Glutamatergic neuron (in vitro differentiated cells): ENCODE results near the gene LSMEM2. TPM values are rescaled to one million over a fixed set of nuclear protein-coding genes. Genes with fewer than 3 reads are reported as not detected.

Experiments
- DNase-seq: peaks from one replicate; pipeline ENCODE4 v3.0.0; 2022
- H3K27ac Mint-ChIP-seq: one replicate; pipeline ENCODE4 v1.8.0; 2020; ENCODE audit warnings: mild to moderate bottlenecking, mixed read lengths, inconsistent platforms; ENCODE audit not compliant: unreplicated experiment
- H3K27me3 Mint-ChIP-seq: one replicate; pipeline ENCODE4 v1.8.0; 2020; ENCODE audit warnings: mild to moderate bottlenecking, moderate library complexity, mixed read lengths, inconsistent platforms; ENCODE audit not compliant: unreplicated experiment
- H3K36me3 Mint-ChIP-seq: one replicate; pipeline ENCODE4 v1.8.0; 2020; ENCODE audit warnings: mild to moderate bottlenecking, mixed read lengths, inconsistent platforms; ENCODE audit not compliant: unreplicated experiment
- H3K4me1 Mint-ChIP-seq: one replicate; pipeline ENCODE4 v1.8.0; 2020; ENCODE audit warnings: mild to moderate bottlenecking, low read depth, mixed read lengths, inconsistent platforms; ENCODE audit not compliant: unreplicated experiment
- H3K4me3 Mint-ChIP-seq: one replicate; pipeline ENCODE4 v1.8.0; 2020; ENCODE audit warnings: mild to moderate bottlenecking, mixed read lengths, inconsistent platforms; ENCODE audit not compliant: unreplicated experiment
- H3K9me3 Mint-ChIP-seq: one replicate; pipeline ENCODE4 v1.8.0; 2020; ENCODE audit warnings: mild to moderate bottlenecking, moderate library complexity, mixed read lengths, inconsistent platforms; ENCODE audit not compliant: unreplicated experiment
- CTCF ChIP-seq: fragments of 200-600 bp; sonication (generic); IDR thresholded peaks from one replicate; pipeline ENCODE4 v1.5.0; 2021; ENCODE audit not compliant: partially characterized antibody, unreplicated experiment
- total RNA-seq: library from RNA; stranded (reverse); fragmentation: NEBNext Ultra II Directional; extraction: Animal tissue kit (Norgen Biotek cat#: 25700); gene quantifications from one replicate; pipeline ENCODE4 v1.2.1, GENCODE V29; 2021; ENCODE audit not compliant: unreplicated experiment

LSMEM2 gene
- total RNA-seq, 1 donor from 2014 or later, result not detected

- Mint-ChIP-seq H3K9me3 (peaks cover 2% of the 10 kb centered on the region), H3K4me3 (no peak overlapping the region), H3K27me3 (peaks cover 1% of the 10 kb centered on the region), H3K36me3 (no peaks in the 10 kb centered on the region), H3K27ac (no peak overlapping the region), H3K4me1 (peaks cover 3% of the 10 kb centered on the region)
- no peak for DNase-seq
- TF ChIP-seq CTCF, result no peak
Measured at GRCh38 chr3:50286322-50287227, 7.7 kb downstream of the LSMEM2 start.

GRCh38 chr3:50287262-50287661 lies 8.4 kb downstream of the LSMEM2 start:
- Mint-ChIP-seq H3K9me3 (peaks cover 2% of the 10 kb centered on the region), H3K4me3 (no peak overlapping the region), H3K27ac (no peak overlapping the region), H3K36me3 (no peaks in the 10 kb centered on the region), H3K27me3 (peaks cover 1% of the 10 kb centered on the region), H3K4me1 (peaks cover 3% of the 10 kb centered on the region)
- no peak for DNase-seq
- no peak for TF ChIP-seq CTCF

GRCh38 chr3:50288387-50289007 lies 9.6 kb downstream of the LSMEM2 start:
- peaks cover 2% of the 10 kb centered on the region for H3K27me3 Mint-ChIP-seq
- peaks cover 4% of the 10 kb centered on the region for H3K9me3 Mint-ChIP-seq
- no peak overlapping the region for H3K4me3 Mint-ChIP-seq

GRCh38 chr3:50289130-50289529 lies 10.2 kb downstream of the LSMEM2 start:
- no peak for DNase-seq
- no peak overlapping the region for H3K4me3 Mint-ChIP-seq
- no peaks in the 10 kb centered on the region for H3K36me3 Mint-ChIP-seq
- TF ChIP-seq CTCF, result no peak
- peaks cover 4% of the 10 kb centered on the region for H3K9me3 Mint-ChIP-seq
- H3K4me1 Mint-ChIP-seq, result peaks cover 8% of the 10 kb centered on the region
- H3K27ac Mint-ChIP-seq, result no peak overlapping the region
- peaks cover 2% of the 10 kb centered on the region for H3K27me3 Mint-ChIP-seq

More at GRCh38 chr3:50288387-50289007, 9.6 kb downstream of the LSMEM2 start:
- Mint-ChIP-seq H3K27ac (no peak overlapping the region), H3K36me3 (no peaks in the 10 kb centered on the region), H3K4me1 (peaks cover 8% of the 10 kb centered on the region)
- DNase-seq, result no peak
- no peak for TF ChIP-seq CTCF

DNA sequence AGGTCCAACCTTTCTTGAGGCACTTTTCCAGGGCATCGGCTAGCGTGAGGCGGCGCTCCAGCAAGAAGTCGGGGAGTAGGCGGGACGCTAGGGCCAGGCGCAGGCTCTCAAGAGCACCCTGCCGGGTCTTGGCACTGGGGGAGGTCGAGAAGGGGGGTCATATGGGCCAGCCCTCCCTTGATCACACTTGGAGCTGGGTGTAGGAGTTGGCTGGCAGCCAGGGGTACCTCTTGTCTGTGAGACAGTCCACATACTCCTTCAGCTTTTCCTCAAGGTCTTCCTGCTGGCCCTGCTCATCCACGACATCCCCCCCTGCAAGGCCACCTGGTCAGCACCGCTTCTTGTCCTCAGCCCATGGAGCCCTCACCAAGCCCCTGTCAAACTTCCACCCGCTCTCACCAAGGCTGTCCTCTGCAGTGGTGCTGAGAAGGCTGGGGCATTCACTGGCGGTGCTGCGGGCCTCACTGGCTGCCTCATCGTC lies 11.3 kb downstream of the LSMEM2 start:
- no peak overlapping the region for H3K4me3 Mint-ChIP-seq
- no peak for TF ChIP-seq CTCF

More for the DNA sequence above, 11.3 kb downstream of the LSMEM2 start:
- Mint-ChIP-seq H3K27ac (no peak overlapping the region), H3K4me1 (peaks cover 8% of the 10 kb centered on the region), H3K9me3 (peaks cover 4% of the 10 kb centered on the region), H3K36me3 (no peaks in the 10 kb centered on the region), H3K27me3 (peaks cover 2% of the 10 kb centered on the region)
- DNase-seq, result no peak
